ENCODE results near the gene PAK6. TPM values are rescaled to one million over a fixed set of nuclear protein-coding genes. Genes with fewer than 3 reads are reported as not detected.

Gene PAK6
- total RNA-seq, 1 donor from 2014 or later: 0.27 TPM

GRCh38 chr15:40253167-40253790 is 14.4 kb downstream of the PAK6 start:
- peaks cover 49% of the 10 kb centered on the region for H3K27me3 Mint-ChIP-seq (ENCODE audit: low read depth)

GRCh38 chr15:40254452-40254851 is 15.6 kb downstream of the PAK6 start:
- Mint-ChIP-seq H3K4me3 (ENCODE audit: low read depth) (no peak overlapping the region), H3K9me3 (no peaks in the 10 kb centered on the region), H3K36me3 (ENCODE audit: low read depth) (no peaks in the 10 kb centered on the region), H3K27ac (no peak overlapping the region), H3K27me3 (ENCODE audit: low read depth) (peaks cover 49% of the 10 kb centered on the region), H3K4me1 (ENCODE audit: low read depth) (peaks cover 4% of the 10 kb centered on the region)
- no peak for DNase-seq (ENCODE audit: low spot score)
- intact Hi-C loops (cut with micrococcal nuclease): no loop called here

More at GRCh38 chr15:40253167-40253790, 14.4 kb downstream of the PAK6 start:
- intact Hi-C loops (cut with micrococcal nuclease): no loop called here
- Mint-ChIP-seq H3K27ac (no peak overlapping the region), H3K9me3 (no peaks in the 10 kb centered on the region), H3K4me1 (ENCODE audit: low read depth) (peaks cover 4% of the 10 kb centered on the region), H3K4me3 (ENCODE audit: low read depth) (peak overlapping the region; percentile 69), H3K36me3 (ENCODE audit: low read depth) (no peaks in the 10 kb centered on the region)
- DNase-seq (ENCODE audit: low spot score): no peak

GRCh38 chr15:40255033-40255432 is 16.2 kb downstream of the PAK6 start:
- Mint-ChIP-seq H3K27ac (no peak overlapping the region), H3K36me3 (ENCODE audit: low read depth) (no peaks in the 10 kb centered on the region), H3K9me3 (no peaks in the 10 kb centered on the region), H3K4me1 (ENCODE audit: low read depth) (peaks cover 4% of the 10 kb centered on the region), H3K4me3 (ENCODE audit: low read depth) (no peak overlapping the region), H3K27me3 (ENCODE audit: low read depth) (peaks cover 43% of the 10 kb centered on the region)
- intact Hi-C loops (cut with micrococcal nuclease): no loop called here
- no peak for DNase-seq (ENCODE audit: low spot score)

GRCh38 chr15:40256638-40257235 is 17.9 kb downstream of the PAK6 start:
- Mint-ChIP-seq H3K4me1 (ENCODE audit: low read depth) (peaks cover 4% of the 10 kb centered on the region), H3K27ac (no peak overlapping the region), H3K4me3 (ENCODE audit: low read depth) (no peak overlapping the region), H3K9me3 (no peaks in the 10 kb centered on the region), H3K27me3 (ENCODE audit: low read depth) (peaks cover 29% of the 10 kb centered on the region), H3K36me3 (ENCODE audit: low read depth) (no peaks in the 10 kb centered on the region)
- DNase-seq (ENCODE audit: low spot score): no peak
- intact Hi-C loops (cut with micrococcal nuclease): no loop called here

- Mint-ChIP-seq H3K36me3 (ENCODE audit: low read depth) (no peaks in the 10 kb centered on the region), H3K4me1 (ENCODE audit: low read depth) (peaks cover 4% of the 10 kb centered on the region), H3K27ac (no peak overlapping the region), H3K9me3 (no peaks in the 10 kb centered on the region), H3K4me3 (ENCODE audit: low read depth) (no peak overlapping the region), H3K27me3 (ENCODE audit: low read depth) (peaks cover 30% of the 10 kb centered on the region)
- intact Hi-C loops (cut with micrococcal nuclease): no loop called here
- no peak for DNase-seq (ENCODE audit: low spot score)
Measured at GRCh38 chr15:40257656-40258450, 19.0 kb downstream of the PAK6 start.

GRCh38 chr15:40258544-40258943 is 19.7 kb downstream of the PAK6 start:
- Mint-ChIP-seq H3K27me3 (ENCODE audit: low read depth) (peaks cover 30% of the 10 kb centered on the region), H3K4me1 (ENCODE audit: low read depth) (no peaks in the 10 kb centered on the region), H3K27ac (no peak overlapping the region), H3K9me3 (no peaks in the 10 kb centered on the region), H3K36me3 (ENCODE audit: low read depth) (no peaks in the 10 kb centered on the region), H3K4me3 (ENCODE audit: low read depth) (no peak overlapping the region)
- intact Hi-C loops (cut with micrococcal nuclease): no loop called here
- no peak for DNase-seq (ENCODE audit: low spot score)

- intact Hi-C loops (cut with micrococcal nuclease): no loop called here
- no peak for DNase-seq (ENCODE audit: low spot score)
- no peaks in the 10 kb centered on the region for H3K4me1 Mint-ChIP-seq (ENCODE audit: low read depth)
- H3K9me3 Mint-ChIP-seq: no peaks in the 10 kb centered on the region
- no peaks in the 10 kb centered on the region for H3K36me3 Mint-ChIP-seq (ENCODE audit: low read depth)
- H3K4me3 Mint-ChIP-seq (ENCODE audit: low read depth): no peak overlapping the region
- no peak overlapping the region for H3K27ac Mint-ChIP-seq
- H3K27me3 Mint-ChIP-seq (ENCODE audit: low read depth): peaks cover 27% of the 10 kb centered on the region
Measured at GRCh38 chr15:40259021-40259420, 20.2 kb downstream of the PAK6 start.

- no peak overlapping the region for H3K27ac Mint-ChIP-seq
- DNase-seq (ENCODE audit: low spot score): no peak
- peaks cover 16% of the 10 kb centered on the region for H3K27me3 Mint-ChIP-seq (ENCODE audit: low read depth)
- intact Hi-C loops (cut with micrococcal nuclease): no loop called here
- H3K4me3 Mint-ChIP-seq (ENCODE audit: low read depth): no peak overlapping the region
- peaks cover 2% of the 10 kb centered on the region for H3K4me1 Mint-ChIP-seq (ENCODE audit: low read depth)
- no peaks in the 10 kb centered on the region for H3K9me3 Mint-ChIP-seq
- no peaks in the 10 kb centered on the region for H3K36me3 Mint-ChIP-seq (ENCODE audit: low read depth)
Measured at GRCh38 chr15:40263024-40263754, 24.3 kb downstream of the PAK6 start.

GRCh38 chr15:40264321-40265153 is 25.7 kb downstream of the PAK6 start:
- DNase-seq (ENCODE audit: low spot score): no peak
- Mint-ChIP-seq H3K27me3 (ENCODE audit: low read depth) (peaks cover 16% of the 10 kb centered on the region), H3K36me3 (ENCODE audit: low read depth) (no peaks in the 10 kb centered on the region), H3K4me3 (ENCODE audit: low read depth) (no peak overlapping the region), H3K9me3 (no peaks in the 10 kb centered on the region), H3K4me1 (ENCODE audit: low read depth) (peaks cover 2% of the 10 kb centered on the region), H3K27ac (no peak overlapping the region)
- intact Hi-C loops (cut with micrococcal nuclease): no loop called here

- H3K9me3 Mint-ChIP-seq: no peaks in the 10 kb centered on the region
- DNase-seq (ENCODE audit: low spot score): no peak
- H3K27ac Mint-ChIP-seq: no peak overlapping the region
- no peaks in the 10 kb centered on the region for H3K36me3 Mint-ChIP-seq (ENCODE audit: low read depth)
- no peak overlapping the region for H3K4me3 Mint-ChIP-seq (ENCODE audit: low read depth)
- peaks cover 2% of the 10 kb centered on the region for H3K4me1 Mint-ChIP-seq (ENCODE audit: low read depth)
- H3K27me3 Mint-ChIP-seq (ENCODE audit: low read depth): peaks cover 16% of the 10 kb centered on the region
- intact Hi-C loops (cut with micrococcal nuclease): no loop called here
Measured at GRCh38 chr15:40265355-40265754, 26.5 kb downstream of the PAK6 start.

- DNase-seq (ENCODE audit: low spot score): no peak
- H3K4me3 Mint-ChIP-seq (ENCODE audit: low read depth): no peak overlapping the region
- peaks cover 2% of the 10 kb centered on the region for H3K4me1 Mint-ChIP-seq (ENCODE audit: low read depth)
- H3K27me3 Mint-ChIP-seq (ENCODE audit: low read depth): peaks cover 16% of the 10 kb centered on the region
- no peak overlapping the region for H3K27ac Mint-ChIP-seq
- intact Hi-C loops (cut with micrococcal nuclease): no loop called here
- no peaks in the 10 kb centered on the region for H3K9me3 Mint-ChIP-seq
- H3K36me3 Mint-ChIP-seq (ENCODE audit: low read depth): no peaks in the 10 kb centered on the region
Measured at GRCh38 chr15:40265875-40266274, 27.0 kb downstream of the PAK6 start.

GRCh38 chr15:40266828-40267304 is 28.0 kb downstream of the PAK6 start:
- Mint-ChIP-seq H3K36me3 (ENCODE audit: low read depth) (no peaks in the 10 kb centered on the region), H3K9me3 (no peaks in the 10 kb centered on the region), H3K27me3 (ENCODE audit: low read depth) (peaks cover 15% of the 10 kb centered on the region), H3K4me1 (ENCODE audit: low read depth) (peaks cover 2% of the 10 kb centered on the region), H3K4me3 (ENCODE audit: low read depth) (no peak overlapping the region), H3K27ac (no peak overlapping the region)
- no peak for DNase-seq (ENCODE audit: low spot score)
- intact Hi-C loops (cut with micrococcal nuclease): no loop called here
